GM23338 (cell line): ENCODE measurements around the gene FTCD. TPM values are rescaled to one million over a fixed set of nuclear protein-coding genes. Genes with fewer than 3 reads are reported as not detected.

Experiments used
- ATAC-seq: fragments of 200-7000 bp; cut with Tn5 transposase; 3 replicates; pipeline ENCODE4 v1.9.1; 2020
- DNase-seq: peaks from one replicate; pipeline ENCODE4 v3.0.0-alpha.2; 2015; ENCODE audit warnings: low spot score
- H2AFZ ChIP-seq: fragments of 200-600 bp; sonication (generic); 2 replicates; pipeline ENCODE4 v1.8.0; 2016; ENCODE audit warnings: antibody characterized with exemption, mild to moderate bottlenecking, moderate library complexity
- H3F3A ChIP-seq: fragments of 200-600 bp; sonication (generic); replicated peaks from 2 replicates; pipeline ENCODE4 v1.8.0; 2017; ENCODE audit warnings: antibody characterized with exemption, mixed run types, low read depth
- H3K27ac ChIP-seq: fragments of 200-600 bp; sonication (generic); 2 replicates; pipeline ENCODE4 v1.6.1; 2016; ENCODE audit warnings: low read depth
- H3K27me3 ChIP-seq: fragments of 200-600 bp; sonication (generic); 2 replicates; pipeline ENCODE4 v1.8.0; 2016; ENCODE audit warnings: mild to moderate bottlenecking, mixed run types, moderate library complexity; ENCODE audit not compliant: insufficient read depth
- H3K36me3 ChIP-seq: fragments of 200-600 bp; sonication (generic); 2 replicates; pipeline ENCODE4 v1.8.0; 2016; ENCODE audit warnings: mild to moderate bottlenecking; ENCODE audit not compliant: insufficient read depth
- H3K4me1 ChIP-seq: fragments of 200-600 bp; sonication (generic); 2 replicates; pipeline ENCODE4 v1.8.0; 2016; ENCODE audit warnings: mild to moderate bottlenecking, moderate library complexity; ENCODE audit not compliant: insufficient read depth
- H3K4me2 ChIP-seq: fragments of 200-600 bp; sonication (generic); 2 replicates; pipeline ENCODE4 v1.7.1; 2017; ENCODE audit warnings: mixed run types
- H3K4me3 ChIP-seq: fragments of 200-600 bp; sonication (generic); 2 replicates; pipeline ENCODE4 v1.6.1; 2016; ENCODE audit warnings: mixed run types
- H3K79me2 ChIP-seq: fragments of 200-600 bp; sonication (generic); replicated peaks from 2 replicates; pipeline ENCODE4 v1.8.0; 2017; ENCODE audit warnings: mild to moderate bottlenecking; ENCODE audit not compliant: insufficient read depth
- H3K9me2 ChIP-seq: fragments of 200-600 bp; sonication (generic); 2 replicates; pipeline ENCODE4 v1.8.0; 2017; ENCODE audit not compliant: insufficient read depth
- H4K20me1 ChIP-seq: fragments of 200-600 bp; sonication (generic); replicated peaks from 2 replicates; pipeline ENCODE4 v1.8.0; 2017; ENCODE audit warnings: mild to moderate bottlenecking; ENCODE audit not compliant: insufficient read depth
- H3K27ac Mint-ChIP-seq: 2 replicates; pipeline ENCODE4 v1.8.0; 2020; ENCODE audit warnings: inconsistent platforms, mild to moderate bottlenecking, moderate library complexity, mixed read lengths
- H3K27me3 Mint-ChIP-seq: 3 replicates; pipeline ENCODE4 v1.8.0; 2022; ENCODE audit warnings: low read depth, mild to moderate bottlenecking, moderate library complexity, mixed read lengths, inconsistent platforms; ENCODE audit not compliant: insufficient read depth, poor library complexity
- H3K36me3 Mint-ChIP-seq: 3 replicates; pipeline ENCODE4 v1.8.0; 2021; ENCODE audit warnings: low read depth, mild to moderate bottlenecking, inconsistent platforms, moderate library complexity, mixed read lengths
- H3K4me1 Mint-ChIP-seq: 3 replicates; pipeline ENCODE4 v1.8.0; 2020; ENCODE audit warnings: mild to moderate bottlenecking, inconsistent platforms, mixed read lengths
- H3K4me3 Mint-ChIP-seq: 3 replicates; pipeline ENCODE4 v1.8.0; 2021; ENCODE audit warnings: moderate library complexity, mild to moderate bottlenecking, inconsistent platforms, mixed read lengths
- H3K9me3 Mint-ChIP-seq: 3 replicates; pipeline ENCODE4 v1.8.0; 2020; ENCODE audit warnings: moderate library complexity, mild to moderate bottlenecking, inconsistent platforms, mixed read lengths
- CTCF ChIP-seq, 2 experiments: fragments of 200-600 bp in 1 of 2; sonication (generic) in 1 of 2; conservative IDR thresholded peaks; 2 replicates each; pipeline versions ENCODE4 v1.5.1 to v1.6.1; 2016 to 2017; ENCODE audit warnings: antibody characterized with exemption in 2 of 2, low read depth in 2 of 2, mild to moderate bottlenecking in 2 of 2, moderate library complexity in 1 of 2
- ETS1 ChIP-seq: IDR thresholded peaks from 2 replicates; pipeline ENCODE4 v1.6.1; 2016; ENCODE audit warnings: antibody characterized with exemption
- EZH2 ChIP-seq: fragments of 200-600 bp; sonication (generic); IDR thresholded peaks from one replicate; pipeline ENCODE4 v1.8.0; 2017; ENCODE audit warnings: antibody characterized with exemption, mild to moderate bottlenecking, low read depth; ENCODE audit not compliant: unreplicated experiment
- EZH2phosphoT487 ChIP-seq: fragments of 200-600 bp; sonication (generic); IDR thresholded peaks from one replicate; pipeline ENCODE4 v1.8.1; 2018; ENCODE audit warnings: antibody characterized with exemption; ENCODE audit not compliant: unreplicated experiment
- JUNB ChIP-seq: IDR thresholded peaks from one replicate; pipeline ENCODE4 v1.6.1; 2016; ENCODE audit warnings: antibody characterized with exemption; ENCODE audit not compliant: unreplicated experiment
- NANOG ChIP-seq: IDR thresholded peaks from 2 replicates; pipeline ENCODE4 v1.6.1; 2016; ENCODE audit warnings: antibody characterized with exemption, borderline replicate concordance
- POLR2AphosphoS5 ChIP-seq: IDR thresholded peaks from 2 replicates; pipeline ENCODE4 v1.6.1; 2016; ENCODE audit warnings: antibody characterized with exemption, low read depth
- REST ChIP-seq: IDR thresholded peaks from one replicate; pipeline ENCODE4 v1.6.1; 2018; ENCODE audit warnings: antibody characterized with exemption; ENCODE audit not compliant: unreplicated experiment
- ZNF114 ChIP-seq: fragments of 250-450 bp; sonication (Bioruptor Pico); IDR thresholded peaks from 2 replicates; pipeline ENCODE4 v1.5.0; 2020; ENCODE audit warnings: mild to moderate bottlenecking, moderate library complexity
- ZNF331 ChIP-seq: fragments of 250-450 bp; sonication (Bioruptor Pico); IDR thresholded peaks from 2 replicates; pipeline ENCODE4 v1.5.0; 2020; ENCODE audit warnings: low read depth, mild to moderate bottlenecking, moderate library complexity
- ZNF462 ChIP-seq: fragments of 250-450 bp; sonication (Bioruptor Pico); IDR thresholded peaks from 2 replicates; pipeline ENCODE4 v1.5.0; 2020; ENCODE audit warnings: mild to moderate bottlenecking, moderate library complexity
- long read RNA-seq: library from polyadenylated mRNA; unstranded; transcript quantifications from one replicate; pipeline ENCODE4 v2.0.0, GENCODE V29; 2020; ENCODE audit not compliant: unreplicated experiment
- polyA plus RNA-seq: library from polyadenylated mRNA; unstranded; fragments of >200 nt; fragmentation: Nextera tagmentation; extraction: Ambion mirVana; gene quantifications from 2 replicates; pipeline ENCODE4 v1.2.1, GENCODE V29; 2016
- total RNA-seq: library from RNA; depleted of rRNA; stranded (reverse); fragments of >200 nt; shearing (Covaris generic); gene quantifications from 2 replicates; pipeline ENCODE4 v1.2.3, GENCODE V29; 2014; rRNA removed

Gene FTCD
- 0.90 and 3.3 TPM in 2 replicates for total RNA-seq
- polyA plus RNA-seq, result 2.3 and 2.6 TPM in 2 replicates
- long read RNA-seq, result 0 reads

GRCh38 chr21:46155514-46156377 lies at the start of gene FTCD:
Gene FTCD (minus strand): TSS chr21:46155579. CDS start chr21:46155523, 56 bp downstream.
- H3F3A ChIP-seq, result no peaks in the 10 kb centered on the region
- H3K4me3 Mint-ChIP-seq, result no peak within 1 kb of the TSS
- no peak within 1 kb of the TSS for H2AFZ ChIP-seq
- H3K79me2 ChIP-seq, result no peaks in the 10 kb centered on the region
- peaks cover 7% of the 10 kb centered on the region; the same call in 1 of the 3 replicates for H3K9me3 Mint-ChIP-seq
- H3K9me2 ChIP-seq, result no peaks in the 10 kb centered on the region
- no peaks in the 10 kb centered on the region for H4K20me1 ChIP-seq
- H3K27ac Mint-ChIP-seq, result peak within 1 kb of the TSS; percentile 19; the same call in 1 of the 2 replicates
- H3K36me3 Mint-ChIP-seq, result peaks cover 15% of the 10 kb centered on the region
- TF ChIP-seq ZNF331 (CRISPR knock-in tag) (no peak), EZH2phosphoT487 (no peak), EZH2 (no peak), ZNF462 (CRISPR knock-in tag) (no peak), POLR2AphosphoS5 (no peak), NANOG (no peak), CTCF (conservative IDR thresholded peaks at IDR 0.05; ENCODE audit: low read depth in 2 of 2) (no peak), ETS1 (no peak), ZNF114 (no peak), REST (no peak), JUNB (no peak)
- H3K4me1 Mint-ChIP-seq, result peaks cover 10% of the 10 kb centered on the region
- no peak within 1 kb of the TSS for H3K4me3 ChIP-seq
- H3K27ac ChIP-seq, result no peak within 1 kb of the TSS
- H3K4me1 ChIP-seq, result no peaks in the 10 kb centered on the region; the same call in 1 of the 2 replicates
- ATAC-seq (no peak), DNase-seq (no peak)
- H3K27me3 Mint-ChIP-seq, result peaks cover 14% of the 10 kb centered on the region
- no peak within 1 kb of the TSS for H3K4me2 ChIP-seq
- H3K27me3 ChIP-seq, result no peaks in the 10 kb centered on the region
- H3K36me3 ChIP-seq, result no peaks in the 10 kb centered on the region
